Measurements from ENCODE around the gene HOXD9.
A peak's percentile ranks its signal among the peaks of the same experiment; 100 is the strongest.

Gene HOXD9

GRCh38 chr2:176085861-176086771 lies 36.4 kb upstream of the HOXD9 start:
- no peak for DNase-seq (ENCODE audit: low read depth)

- DNase-seq (ENCODE audit: low read depth) = no peak
Observed at GRCh38 chr2:176087330-176088047, 35.0 kb upstream of the HOXD9 start.

GRCh38 chr2:176088048-176088936 lies 34.2 kb upstream of the HOXD9 start:
- DNase-seq (ENCODE audit: low read depth) = no peak

GRCh38 chr2:176088937-176089842 lies 33.3 kb upstream of the HOXD9 start:
- DNase-seq (ENCODE audit: low read depth) = no peak

GRCh38 chr2:176089843-176090395 lies 32.6 kb upstream of the HOXD9 start:
- no peak for DNase-seq (ENCODE audit: low read depth)

- DNase-seq (ENCODE audit: low read depth) = no peak
Observed at GRCh38 chr2:176090862-176091261, 31.7 kb upstream of the HOXD9 start.

GRCh38 chr2:176091329-176092258 lies 30.9 kb upstream of the HOXD9 start:
- no peak for DNase-seq (ENCODE audit: low read depth)

- DNase-seq (ENCODE audit: low read depth) = no peak
Observed at GRCh38 chr2:176092270-176093144, 30.0 kb upstream of the HOXD9 start, which contains the start of gene HOXD13. HOXD13 (plus strand) TSS chr2:176092721; CDS start chr2:176092891, 170 bp downstream.

GRCh38 chr2:176093145-176093897 lies 29.2 kb upstream of the HOXD9 start:
- DNase-seq (ENCODE audit: low read depth) = no peak

- no peak for DNase-seq (ENCODE audit: low read depth)
Observed at GRCh38 chr2:176093898-176094249, 28.6 kb upstream of the HOXD9 start.

- no peak for DNase-seq (ENCODE audit: low read depth)
Observed at GRCh38 chr2:176094349-176094748, 28.2 kb upstream of the HOXD9 start.

GRCh38 chr2:176095421-176095820 lies 27.1 kb upstream of the HOXD9 start:
- no peak for DNase-seq (ENCODE audit: low read depth)

- DNase-seq (ENCODE audit: low read depth) = no peak
Observed at GRCh38 chr2:176096243-176096985, 26.1 kb upstream of the HOXD9 start.

GRCh38 chr2:176096986-176097819 lies 25.3 kb upstream of the HOXD9 start:
- peak; percentile 35 for DNase-seq (ENCODE audit: low read depth)

- no peak for DNase-seq (ENCODE audit: low read depth)
Observed at GRCh38 chr2:176097820-176098365, 24.6 kb upstream of the HOXD9 start.

Measured in stimulated activated CD8-positive, alpha-beta memory T cell treated with anti-CD3 and anti-CD28 coated beads, Interleukin-15, amount 100 ng/mL, for 24 hours (primary cell).